HG03196 (cell line): ENCODE data around the gene ADAM22.
"Not testable (repeated sequence)": the region's sequence is repeated elsewhere in the genome, so short reads cannot be mapped to it uniquely, and the experiment has no call there.

Experiments used
- ATAC-seq: cut with Tn5 transposase; IDR thresholded peaks from one replicate; pipeline ENCODE4 v1.9.1; 2021; ENCODE audit not compliant: unreplicated experiment

Gene ADAM22

GRCh38 chr7:87933953-87934698 lies at the start of gene ADAM22:
Gene ADAM22 (plus strand): TSS chr7:87934251. CDS start chr7:87934466, 215 bp downstream.
- peak; percentile 98 for ATAC-seq

GRCh38 chr7:87885018-87885417 lies 49.0 kb upstream of the ADAM22 start:
- ATAC-seq: no peak

- no peak for ATAC-seq
Observed at GRCh38 chr7:87886875-87887274, 47.2 kb upstream of the ADAM22 start.

- no peak for ATAC-seq
Observed at GRCh38 chr7:87895363-87895762, 38.7 kb upstream of the ADAM22 start.

DNA sequence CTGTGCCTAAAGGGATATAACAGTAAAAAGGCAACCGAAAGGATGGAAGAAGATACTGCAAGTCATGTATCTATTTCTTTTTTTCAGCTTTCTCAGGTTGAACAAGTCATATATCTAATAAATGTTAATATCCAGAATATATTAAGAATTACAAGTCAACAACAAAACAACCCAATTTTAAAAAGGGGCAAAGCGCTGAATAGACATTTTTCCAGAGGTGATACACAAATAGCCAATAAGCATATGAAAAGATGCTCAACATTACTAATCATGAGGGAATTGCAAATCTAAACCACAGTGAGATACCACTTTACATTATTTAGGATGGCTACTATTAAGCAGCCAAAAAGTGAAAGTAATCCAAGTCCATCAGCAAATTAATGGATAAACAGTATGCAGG lies 34.8 kb upstream of the ADAM22 start:
- ATAC-seq: no peak

- not testable (repeated sequence) for ATAC-seq
Observed at GRCh38 chr7:87907136-87907906, 26.7 kb upstream of the ADAM22 start.

- not testable (repeated sequence) for ATAC-seq
Observed at GRCh38 chr7:87908814-87909213, 25.2 kb upstream of the ADAM22 start.

DNA sequence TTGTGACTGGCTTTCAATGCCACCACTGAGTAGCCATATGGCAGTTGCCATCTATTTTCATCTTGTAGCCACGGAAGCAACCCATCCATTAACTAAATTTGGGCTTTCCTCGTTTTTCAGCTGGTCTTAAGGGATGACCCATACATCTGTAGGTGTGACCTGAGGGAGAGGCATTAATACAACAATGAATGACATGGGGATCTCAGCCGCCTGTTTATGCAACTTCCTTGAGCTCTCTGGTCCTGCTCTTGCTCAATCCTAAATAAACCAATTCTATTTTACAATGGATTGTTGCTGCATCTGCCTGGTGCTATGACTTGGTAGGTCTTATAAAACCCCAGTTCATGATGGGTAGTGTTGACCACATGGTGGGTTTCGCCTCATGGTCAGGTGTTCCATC lies 21.9 kb upstream of the ADAM22 start:
- ATAC-seq: no peak

- ATAC-seq: no peak
Observed at GRCh38 chr7:87918740-87919139, 15.3 kb upstream of the ADAM22 start.

DNA sequence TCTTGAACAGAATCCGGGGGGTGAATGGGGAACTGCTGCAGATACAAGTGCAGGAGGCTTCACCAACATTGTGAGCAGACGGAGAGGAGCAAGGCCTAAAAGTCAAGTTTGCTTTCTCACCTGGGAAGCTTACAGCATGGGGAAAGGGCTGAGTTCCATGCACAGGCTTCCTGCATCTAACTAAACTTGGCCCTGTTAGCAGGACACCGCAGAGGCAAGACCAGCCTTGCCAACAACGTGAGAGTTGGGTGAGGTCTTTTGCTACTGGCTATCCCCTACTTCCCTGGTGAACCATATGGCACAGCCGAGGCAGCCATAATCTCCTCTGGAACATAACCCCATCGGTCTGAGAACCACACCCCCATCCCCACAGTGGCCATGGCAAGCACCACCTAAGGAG lies 14.2 kb upstream of the ADAM22 start:
- ATAC-seq: no peak

DNA sequence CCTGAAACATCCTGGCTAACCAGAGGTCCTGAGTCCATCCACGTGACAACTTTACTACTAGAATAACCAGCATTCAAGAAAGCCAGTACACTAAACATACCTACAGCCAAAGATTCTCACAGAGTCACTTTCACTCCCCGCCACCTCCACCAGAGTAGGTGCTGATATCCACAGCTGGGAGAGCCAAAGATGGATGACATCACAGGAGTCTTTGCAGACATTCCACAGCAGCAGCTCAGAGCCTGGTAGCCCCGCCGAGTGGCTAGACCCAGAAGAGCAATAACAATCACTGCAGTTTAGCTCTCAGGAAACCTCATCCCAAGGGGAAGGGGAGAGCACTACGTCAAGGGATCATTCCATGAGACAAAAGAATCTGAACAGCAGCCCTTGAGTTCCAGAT lies 13.5 kb upstream of the ADAM22 start:
- ATAC-seq: no peak

DNA sequence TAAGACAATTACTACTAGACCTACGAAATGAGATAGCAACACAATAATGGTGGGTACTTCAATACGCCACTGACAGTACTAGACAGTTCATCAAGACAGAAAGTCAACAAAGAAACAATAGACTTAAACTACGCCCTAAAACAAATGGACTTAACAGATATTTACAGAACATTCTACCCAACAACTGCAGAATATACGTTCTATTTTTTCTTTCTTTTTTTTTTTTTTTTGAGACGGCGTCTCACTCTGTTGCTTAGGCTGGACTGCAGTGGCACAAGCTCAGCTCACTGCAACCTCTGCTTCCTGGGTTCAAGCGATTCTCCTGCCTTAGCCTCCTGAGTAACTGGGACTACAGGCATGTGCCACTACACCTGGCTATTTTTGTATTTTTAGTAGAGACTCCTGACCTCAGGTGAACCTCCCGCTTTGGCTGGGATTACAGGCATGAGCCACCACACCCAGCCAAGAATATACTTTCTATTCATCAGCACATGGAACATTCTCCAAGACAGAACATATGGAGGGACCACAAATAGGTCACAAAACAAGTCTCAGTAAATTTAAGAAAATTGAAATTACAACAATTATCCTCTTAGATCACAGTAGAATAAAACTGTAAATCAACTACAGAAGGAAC lies 11.2 kb upstream of the ADAM22 start:
- ATAC-seq: not testable (repeated sequence)

GRCh38 chr7:87926581-87927461 lies 7.2 kb upstream of the ADAM22 start:
- ATAC-seq: peak; percentile 99

- ATAC-seq: peak; percentile 15
Observed at GRCh38 chr7:87933605-87933952, 472 bp upstream of the ADAM22 start.

DNA sequence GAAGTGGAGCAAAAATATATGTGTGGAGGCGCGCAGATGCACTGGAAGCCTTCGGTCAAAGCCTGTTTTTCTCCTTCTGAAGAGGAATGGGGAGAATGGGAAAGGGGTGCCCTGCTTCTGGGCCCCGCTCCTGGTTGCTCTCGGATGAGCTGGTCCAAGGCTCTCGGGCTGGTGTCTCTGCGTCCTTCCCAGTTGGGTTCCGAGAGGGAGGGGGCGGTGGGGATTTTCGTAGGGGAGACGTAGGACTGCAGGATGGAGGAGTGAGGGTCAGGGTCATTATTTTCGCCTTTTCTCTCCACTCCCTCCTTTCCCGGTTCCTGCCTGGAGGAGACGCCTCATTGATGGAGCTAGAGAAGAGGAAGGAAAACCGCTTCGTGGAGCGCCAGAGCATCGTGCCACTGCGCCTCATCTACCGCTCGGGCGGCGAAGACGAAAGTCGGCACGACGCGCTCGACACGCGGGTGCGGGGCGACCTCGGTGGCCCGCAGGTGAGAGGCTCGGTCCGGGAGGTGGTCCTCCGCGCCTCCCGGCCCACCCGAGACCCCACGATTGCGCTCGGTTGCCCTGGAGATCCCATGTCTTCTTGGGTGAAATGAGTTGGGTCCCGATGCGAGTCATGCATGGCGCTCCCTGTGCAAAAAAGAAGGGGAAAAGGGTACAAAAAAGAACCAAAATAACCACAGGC lies 790 bp downstream of the ADAM22 start:
- no peak for ATAC-seq

GRCh38 chr7:87935384-87935706 lies 1.3 kb downstream of the ADAM22 start:
- ATAC-seq: no peak

GRCh38 chr7:87941138-87941537 lies 7.1 kb downstream of the ADAM22 start:
- ATAC-seq: no peak

DNA sequence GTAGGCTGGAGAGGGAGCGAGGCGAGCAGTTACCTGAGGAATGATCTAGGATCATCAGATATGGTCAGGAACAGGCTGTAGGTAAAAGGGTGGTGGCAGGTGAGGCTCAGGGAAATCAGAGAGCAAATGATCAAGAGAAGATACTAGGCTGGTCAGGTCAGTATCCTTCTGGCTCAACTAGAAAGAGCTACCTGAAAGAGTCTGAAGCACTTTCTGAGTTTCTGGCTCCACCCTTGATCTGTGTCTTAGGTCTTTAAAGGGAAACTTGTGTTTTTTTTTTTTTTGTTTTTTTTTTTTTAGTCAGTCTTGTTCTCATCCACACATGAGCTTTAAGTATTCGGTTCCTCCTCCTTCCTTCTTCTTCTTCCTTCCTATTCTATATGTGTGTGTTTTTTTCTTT lies 10.5 kb downstream of the ADAM22 start:
- ATAC-seq: no peak

DNA sequence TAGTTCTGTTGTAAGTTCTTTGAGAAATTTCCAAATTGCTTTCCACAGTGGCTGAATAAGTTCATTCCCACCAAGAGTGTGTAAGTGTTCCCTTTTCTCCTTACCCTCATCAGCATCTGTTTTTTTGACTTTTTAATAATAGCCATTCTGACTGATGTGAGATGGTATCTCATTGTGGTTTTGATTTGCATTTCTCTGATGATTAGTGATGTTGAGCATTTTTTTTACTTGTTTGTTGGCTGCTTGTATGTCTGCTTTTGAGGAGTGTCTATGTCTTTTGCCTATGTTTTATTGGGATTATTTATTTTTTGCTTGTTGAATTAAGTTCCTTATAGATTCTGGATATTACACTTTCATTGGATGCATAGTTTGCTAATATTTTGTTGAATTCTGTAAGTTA lies 11.9 kb downstream of the ADAM22 start:
- ATAC-seq: not testable (repeated sequence)

GRCh38 chr7:87948371-87948770 lies 14.3 kb downstream of the ADAM22 start:
- no peak for ATAC-seq

DNA sequence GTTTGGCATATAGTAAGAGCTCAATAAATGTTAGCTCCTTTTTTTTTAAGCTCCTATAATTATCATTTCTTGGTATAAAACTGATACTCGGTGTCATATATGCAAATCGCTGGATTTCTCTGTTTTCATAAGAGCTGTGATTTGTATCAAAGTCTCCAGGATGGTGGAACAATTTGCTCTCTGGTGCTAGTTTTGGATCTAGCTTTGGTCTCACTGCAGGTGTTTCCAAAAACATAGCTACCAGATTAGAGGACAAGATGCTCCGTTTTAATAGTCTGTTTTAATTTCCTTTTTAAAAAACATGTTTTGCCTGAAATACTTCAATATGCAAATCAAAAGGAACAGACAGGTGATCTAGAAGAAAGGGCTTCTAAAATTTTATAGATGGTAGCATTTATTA lies 25.3 kb downstream of the ADAM22 start:
- ATAC-seq: no peak
